K562 (cell line): Measurements from ENCODE around the gene SPHK1. TPM values are rescaled to one million over a fixed set of nuclear protein-coding genes. Genes with fewer than 3 reads are reported as not detected.

Source experiments
- BRD4 ChIP-seq: fragments of 200-600 bp; sonication (generic); IDR thresholded peaks from 2 replicates; pipeline ENCODE4 v1.6.1; 2017; ENCODE audit warnings: inconsistent platforms
- CHD1 ChIP-seq: fragments of 200-600 bp; sonication (generic); IDR thresholded peaks from one replicate; pipeline ENCODE4 v1.6.1; 2012; ENCODE audit warnings: mild to moderate bottlenecking, moderate library complexity, low read length, inconsistent platforms
- CHD2 ChIP-seq: IDR thresholded peaks from 2 replicates; pipeline ENCODE4 v1.6.1; 2011; ENCODE audit warnings: low read depth, low read length
- ELF2 ChIP-seq: fragments of 250-450 bp; sonication (Bioruptor Pico); IDR thresholded peaks from 2 replicates; pipeline ENCODE4 v1.5.0; 2021; ENCODE audit warnings: mild to moderate bottlenecking
- HMG20A ChIP-seq: fragments of 450-650 bp; formaldehyde crosslinking; conservative IDR thresholded peaks from 2 replicates; pipeline ENCODE4 v1.4.0; 2020; ENCODE audit warnings: mild to moderate bottlenecking, mixed read lengths
- NCOA1 ChIP-seq: fragments of 450-650 bp; IDR thresholded peaks from 2 replicates; pipeline ENCODE4 v1.6.1; 2016; ENCODE audit warnings: low read depth
- POLR2H ChIP-seq: IDR thresholded peaks from 2 replicates; pipeline ENCODE4 v1.6.1; 2016; ENCODE audit warnings: missing genetic modification characterization, low read depth, mild to moderate bottlenecking, control low read depth, missing compliant biosample characterization, moderate library complexity
- PTTG1 ChIP-seq: fragments of 450-650 bp; IDR thresholded peaks from 2 replicates; pipeline ENCODE4 v1.6.1; 2016; ENCODE audit warnings: low read depth, mild to moderate bottlenecking, missing genetic modification characterization, missing compliant biosample characterization
- SLC30A9 ChIP-seq: fragments of 250-450 bp; sonication (Bioruptor Pico); IDR thresholded peaks from 2 replicates; pipeline ENCODE4 v1.8.0; 2022; ENCODE audit warnings: mild to moderate bottlenecking, moderate library complexity
- TSC22D4 ChIP-seq: fragments of 450-650 bp; IDR thresholded peaks from 2 replicates; pipeline ENCODE4 v1.6.1; 2016; ENCODE audit warnings: missing genetic modification characterization, missing biosample characterization, control low read depth
- WHSC1 ChIP-seq: IDR thresholded peaks from one replicate; pipeline ENCODE4 v1.6.1; 2012; ENCODE audit warnings: low read length, control low read depth, inconsistent platforms
- XRCC3 ChIP-seq: fragments of 450-650 bp; IDR thresholded peaks from 2 replicates; pipeline ENCODE4 v1.6.1; 2017; ENCODE audit warnings: mild to moderate bottlenecking, moderate library complexity
- ZBTB2 ChIP-seq: fragments of 450-650 bp; IDR thresholded peaks from 2 replicates; pipeline ENCODE4 v1.6.1; 2016; ENCODE audit warnings: antibody characterized with exemption
- ZBTB34 ChIP-seq: fragments of 250-450 bp; sonication (Bioruptor Pico); IDR thresholded peaks from 2 replicates; pipeline ENCODE4 v1.8.0; 2021; ENCODE audit warnings: mild to moderate bottlenecking, moderate library complexity
- ZNF431 ChIP-seq: sonication (generic); formaldehyde crosslinking; IDR thresholded peaks from 2 replicates; pipeline ENCODE4 v1.8.0; 2022; ENCODE audit warnings: mild to moderate bottlenecking, missing genetic modification reagents
- ZNF444 ChIP-seq: fragments of 250-450 bp; sonication (Bioruptor Pico); IDR thresholded peaks from 2 replicates; pipeline ENCODE4 v1.4.0; 2020; ENCODE audit warnings: mild to moderate bottlenecking, moderate library complexity
- ZNF699 ChIP-seq: fragments of 250-450 bp; sonication (Bioruptor Pico); IDR thresholded peaks from 2 replicates; pipeline ENCODE4 v1.8.0; 2021; ENCODE audit warnings: mild to moderate bottlenecking, moderate library complexity; ENCODE audit not compliant: insufficient replicate concordance
- ZNF707 ChIP-seq: fragments of 250-450 bp; sonication (Bioruptor Pico); conservative IDR thresholded peaks from 2 replicates; pipeline ENCODE4 v1.8.0; 2022; ENCODE audit warnings: inconsistent platforms, mild to moderate bottlenecking, moderate library complexity
- ZNF830 ChIP-seq: fragments of 250-450 bp; sonication (Bioruptor Pico); IDR thresholded peaks from 2 replicates; pipeline ENCODE4 v1.5.0; 2021; ENCODE audit warnings: mild to moderate bottlenecking
- polyA plus RNA-seq, 8 experiments: library from polyadenylated mRNA; depleted of rRNA in 4 of 8; stranded (reverse) in 5 of 8; unstranded in 3 of 8; fragments of >200 nt; fragmentation: Nextera tagmentation in 2 of 8; fragmentation: Illumina TruSeq in 1 of 8; extraction: Ambion mirVana in 2 of 8; extraction: Trizol in 1 of 8; gene quantifications; 2 replicates each; pipeline versions ENCODE4 v1.2.1 to v1.2.3, GENCODE V29; 2011 to 2014; ENCODE audit warnings: inconsistent platforms in 1 of 8, missing spikeins in 1 of 8
- total RNA-seq, 7 experiments: library from RNA; depleted of rRNA in 6 of 7; stranded (reverse); fragments of >200 nt in 6 of 7; fragmentation: Illumina TruSeq in 2 of 7; extraction: Trizol in 2 of 7; gene quantifications; 2 replicates each; pipeline versions ENCODE4 v1.2.1 to v1.2.3, GENCODE V29; 2011 to 2021; ENCODE audit warnings: low replicate concordance in 1 of 7
- TF ChIP-seq, protein P1 (sequence below): fragments of 450-650 bp; formaldehyde crosslinking; IDR thresholded peaks from 2 replicates; pipeline ENCODE4 v1.4.0; 2020; ENCODE audit warnings: mild to moderate bottlenecking, moderate library complexity
- TF ChIP-seq, protein P2 (sequence below): fragments of 450-650 bp; IDR thresholded peaks from 2 replicates; pipeline ENCODE4 v1.6.1; 2014; ENCODE audit warnings: low read depth, mild to moderate bottlenecking, moderate library complexity, borderline replicate concordance
- TF ChIP-seq, protein P3 (sequence below): fragments of 250-450 bp; sonication (Bioruptor Pico); IDR thresholded peaks from 2 replicates; pipeline ENCODE4 v1.8.0; 2022; ENCODE audit warnings: inconsistent platforms, mild to moderate bottlenecking, moderate library complexity, borderline replicate concordance

Gene SPHK1
- total and polyA plus RNA-seq, 9 of the 15 experiments (the other 6 are each of a cell fraction or from before 2014, with no cell fraction given) = 0.21 to 60.3 (median 14.5) TPM

DNA sequence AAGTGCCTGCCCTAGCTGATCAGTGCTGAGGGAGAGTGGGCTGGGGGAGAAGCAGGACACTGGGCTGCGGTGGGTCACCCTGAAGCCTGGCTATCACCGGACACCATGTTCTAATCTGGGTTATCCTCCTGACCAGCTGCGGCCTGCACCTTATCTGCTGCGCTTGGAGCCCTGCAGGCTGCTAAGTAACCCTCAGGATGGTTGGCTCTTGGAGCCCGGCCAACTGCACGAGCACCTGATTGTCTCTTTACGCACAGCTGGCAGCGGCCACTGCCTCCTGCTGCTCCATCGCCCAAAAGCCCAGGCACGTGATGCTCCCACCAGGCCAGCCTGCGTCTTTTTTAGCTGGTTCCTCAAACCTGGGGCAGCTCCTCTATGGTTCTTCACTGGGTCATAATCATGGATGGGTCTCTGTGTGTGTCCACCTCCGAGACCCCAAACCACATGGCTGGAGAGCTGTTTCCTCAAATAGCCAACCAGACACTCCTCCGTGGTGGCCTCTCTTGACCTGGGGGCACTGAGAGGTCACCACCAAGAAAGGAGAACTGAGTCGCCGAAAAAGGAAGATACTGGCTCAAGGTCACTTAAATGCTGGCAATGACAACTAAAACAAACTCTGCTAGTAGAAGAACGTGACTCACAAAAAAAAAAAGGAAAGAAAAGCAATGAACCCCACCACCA, 21.7 kb downstream of the SPHK1 start (continued):
- no peak for TF ChIP-seq ZBTB34
- no peak; the same call in 1 of the 2 replicates for TF ChIP-seq ZNF830 (CRISPR knock-in tag)
- TF ChIP-seq BRD4 = no peak
- no peak for TF ChIP-seq ZNF699 (CRISPR knock-in tag)
- TF ChIP-seq XRCC3 = no peak; the same call in 1 of the 2 replicates
- TF ChIP-seq SLC30A9 (CRISPR knock-in tag) = no peak
- TF ChIP-seq, protein P1, sequence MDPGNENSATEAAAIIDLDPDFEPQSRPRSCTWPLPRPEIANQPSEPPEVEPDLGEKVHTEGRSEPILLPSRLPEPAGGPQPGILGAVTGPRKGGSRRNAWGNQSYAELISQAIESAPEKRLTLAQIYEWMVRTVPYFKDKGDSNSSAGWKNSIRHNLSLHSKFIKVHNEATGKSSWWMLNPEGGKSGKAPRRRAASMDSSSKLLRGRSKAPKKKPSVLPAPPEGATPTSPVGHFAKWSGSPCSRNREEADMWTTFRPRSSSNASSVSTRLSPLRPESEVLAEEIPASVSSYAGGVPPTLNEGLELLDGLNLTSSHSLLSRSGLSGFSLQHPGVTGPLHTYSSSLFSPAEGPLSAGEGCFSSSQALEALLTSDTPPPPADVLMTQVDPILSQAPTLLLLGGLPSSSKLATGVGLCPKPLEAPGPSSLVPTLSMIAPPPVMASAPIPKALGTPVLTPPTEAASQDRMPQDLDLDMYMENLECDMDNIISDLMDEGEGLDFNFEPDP (CRISPR knock-in tag) = no peak
- TF ChIP-seq ZNF707 (CRISPR knock-in tag) = no peak
- TF ChIP-seq POLR2H (tag) = no peak
- no peak for TF ChIP-seq ZNF431 (CRISPR knock-in tag)
- no peak for TF ChIP-seq PTTG1 (tag)
- TF ChIP-seq TSC22D4 (tag) = no peak
- peak; percentile 68; the same call in 1 of the 2 replicates for TF ChIP-seq ZBTB2
- TF ChIP-seq, protein P2, sequence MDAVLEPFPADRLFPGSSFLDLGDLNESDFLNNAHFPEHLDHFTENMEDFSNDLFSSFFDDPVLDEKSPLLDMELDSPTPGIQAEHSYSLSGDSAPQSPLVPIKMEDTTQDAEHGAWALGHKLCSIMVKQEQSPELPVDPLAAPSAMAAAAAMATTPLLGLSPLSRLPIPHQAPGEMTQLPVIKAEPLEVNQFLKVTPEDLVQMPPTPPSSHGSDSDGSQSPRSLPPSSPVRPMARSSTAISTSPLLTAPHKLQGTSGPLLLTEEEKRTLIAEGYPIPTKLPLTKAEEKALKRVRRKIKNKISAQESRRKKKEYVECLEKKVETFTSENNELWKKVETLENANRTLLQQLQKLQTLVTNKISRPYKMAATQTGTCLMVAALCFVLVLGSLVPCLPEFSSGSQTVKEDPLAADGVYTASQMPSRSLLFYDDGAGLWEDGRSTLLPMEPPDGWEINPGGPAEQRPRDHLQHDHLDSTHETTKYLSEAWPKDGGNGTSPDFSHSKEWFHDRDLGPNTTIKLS = no peak
- 0 out of 2 replicates have a peak, but pooled peaks have one; percentile 49 for TF ChIP-seq CHD2
- no peak for TF ChIP-seq WHSC1
- TF ChIP-seq, protein P3, sequence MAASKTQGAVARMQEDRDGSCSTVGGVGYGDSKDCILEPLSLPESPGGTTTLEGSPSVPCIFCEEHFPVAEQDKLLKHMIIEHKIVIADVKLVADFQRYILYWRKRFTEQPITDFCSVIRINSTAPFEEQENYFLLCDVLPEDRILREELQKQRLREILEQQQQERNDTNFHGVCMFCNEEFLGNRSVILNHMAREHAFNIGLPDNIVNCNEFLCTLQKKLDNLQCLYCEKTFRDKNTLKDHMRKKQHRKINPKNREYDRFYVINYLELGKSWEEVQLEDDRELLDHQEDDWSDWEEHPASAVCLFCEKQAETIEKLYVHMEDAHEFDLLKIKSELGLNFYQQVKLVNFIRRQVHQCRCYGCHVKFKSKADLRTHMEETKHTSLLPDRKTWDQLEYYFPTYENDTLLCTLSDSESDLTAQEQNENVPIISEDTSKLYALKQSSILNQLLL (CRISPR knock-in tag) = no peak
- no peak for TF ChIP-seq ELF2
- peak; percentile 93 for TF ChIP-seq NCOA1
- TF ChIP-seq HMG20A (CRISPR knock-in tag) = peak; percentile 65; the same call in 1 of the 2 replicates
- no peak for TF ChIP-seq CHD1
- peak; percentile 63; the same call in 1 of the 2 replicates for TF ChIP-seq ZNF444 (CRISPR knock-in tag)
